ENCODE results near the gene PDK3. TPM values are rescaled to one million over a fixed set of nuclear protein-coding genes. Genes with fewer than 3 reads are reported as not detected.

Gene PDK3
- total RNA-seq, 3 donors from 2014 or later (not counting 1 experiment from before 2014, with no cell fraction given), result 21.9 to 30.9 (median 28.1) TPM

GRCh38 chrX:24526616-24527015, 61.5 kb downstream of the PDK3 start:
- H3K4me1 Mint-ChIP-seq, result no peaks in the 10 kb centered on the region
- Histone ChIP-seq H3K4me3 (ENCODE audit: low read length) (no peak overlapping the region), H3K9me3 (ENCODE audit: control insufficient read depth, insufficient read depth, low read length) (no peaks in the 10 kb centered on the region), H3K27ac (ENCODE audit: low read length) (no peak overlapping the region), H3K4me1 (ENCODE audit: control insufficient read depth, insufficient read depth, low read length) (no peaks in the 10 kb centered on the region), H3K36me3 (ENCODE audit: control insufficient read depth, insufficient read depth, low read length) (peaks cover 18% of the 10 kb centered on the region), H3K27me3 (ENCODE audit: control insufficient read depth, insufficient read depth, low read length) (no peaks in the 10 kb centered on the region)
- TF ChIP-seq, protein P1, sequence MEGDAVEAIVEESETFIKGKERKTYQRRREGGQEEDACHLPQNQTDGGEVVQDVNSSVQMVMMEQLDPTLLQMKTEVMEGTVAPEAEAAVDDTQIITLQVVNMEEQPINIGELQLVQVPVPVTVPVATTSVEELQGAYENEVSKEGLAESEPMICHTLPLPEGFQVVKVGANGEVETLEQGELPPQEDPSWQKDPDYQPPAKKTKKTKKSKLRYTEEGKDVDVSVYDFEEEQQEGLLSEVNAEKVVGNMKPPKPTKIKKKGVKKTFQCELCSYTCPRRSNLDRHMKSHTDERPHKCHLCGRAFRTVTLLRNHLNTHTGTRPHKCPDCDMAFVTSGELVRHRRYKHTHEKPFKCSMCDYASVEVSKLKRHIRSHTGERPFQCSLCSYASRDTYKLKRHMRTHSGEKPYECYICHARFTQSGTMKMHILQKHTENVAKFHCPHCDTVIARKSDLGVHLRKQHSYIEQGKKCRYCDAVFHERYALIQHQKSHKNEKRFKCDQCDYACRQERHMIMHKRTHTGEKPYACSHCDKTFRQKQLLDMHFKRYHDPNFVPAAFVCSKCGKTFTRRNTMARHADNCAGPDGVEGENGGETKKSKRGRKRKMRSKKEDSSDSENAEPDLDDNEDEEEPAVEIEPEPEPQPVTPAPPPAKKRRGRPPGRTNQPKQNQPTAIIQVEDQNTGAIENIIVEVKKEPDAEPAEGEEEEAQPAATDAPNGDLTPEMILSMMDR (IDR thresholded peaks at IDR 0.05), result no peak
- ATAC-seq (no peak), DNase-seq (no peak)
- 100% methylated on average over 1 of the region's 2 CpGs for WGBS (ENCODE audit: insufficient coverage)
- H3K27me3 Mint-ChIP-seq (ENCODE audit: low read depth in 2 of 2), result no peaks in the 10 kb centered on the region
- H3K4me3 Mint-ChIP-seq, result no peak overlapping the region
- no peaks in the 10 kb centered on the region for H3K36me3 Mint-ChIP-seq
- no peaks in the 10 kb centered on the region for H3K9me3 Mint-ChIP-seq
- no peak overlapping the region for H3K27ac Mint-ChIP-seq
- intact Hi-C loops (cut with micrococcal nuclease), result no loop called here

DNA sequence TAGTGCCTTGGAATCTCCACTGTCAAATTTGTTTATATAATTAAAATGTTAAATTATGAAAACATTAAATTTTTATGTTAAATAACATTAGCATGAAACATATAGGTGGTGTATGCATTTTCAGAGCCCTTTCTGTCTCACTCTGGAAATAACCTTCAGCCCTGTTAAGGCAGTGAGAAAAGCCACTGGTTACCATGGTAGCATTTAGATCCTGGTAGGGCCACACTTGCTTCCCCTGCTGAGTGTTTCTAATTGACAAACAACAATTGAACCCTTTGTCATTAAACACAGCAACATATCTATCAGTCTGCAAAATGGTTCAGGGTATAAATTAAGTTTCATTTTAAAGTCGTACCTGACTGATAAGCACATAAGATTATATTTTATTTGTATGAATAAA, 63.5 kb downstream of the PDK3 start:
- H3K36me3 ChIP-seq (ENCODE audit: control insufficient read depth, insufficient read depth, low read length), result peaks cover 20% of the 10 kb centered on the region
- no peaks in the 10 kb centered on the region for H3K27me3 ChIP-seq (ENCODE audit: control insufficient read depth, insufficient read depth, low read length)
- intact Hi-C loops (cut with micrococcal nuclease), result no loop called here
- no peak overlapping the region for H3K27ac ChIP-seq (ENCODE audit: low read length)
- H3K4me3 ChIP-seq (ENCODE audit: low read length), result no peak overlapping the region
- TF ChIP-seq, protein P1 (IDR thresholded peaks at IDR 0.05), result no peak
- H3K9me3 ChIP-seq (ENCODE audit: control insufficient read depth, insufficient read depth, low read length), result no peaks in the 10 kb centered on the region
- no peaks in the 10 kb centered on the region for H3K4me1 ChIP-seq (ENCODE audit: control insufficient read depth, insufficient read depth, low read length)
- Mint-ChIP-seq H3K4me1 (no peaks in the 10 kb centered on the region), H3K27ac (no peak overlapping the region), H3K36me3 (no peaks in the 10 kb centered on the region), H3K9me3 (no peaks in the 10 kb centered on the region), H3K27me3 (ENCODE audit: low read depth in 2 of 2) (no peaks in the 10 kb centered on the region), H3K4me3 (no peak overlapping the region)
- ATAC-seq (no peak), DNase-seq (no peak)
- no CpG with 5 or more reads among the region's 1 CpG for WGBS (ENCODE audit: insufficient coverage)

DNA sequence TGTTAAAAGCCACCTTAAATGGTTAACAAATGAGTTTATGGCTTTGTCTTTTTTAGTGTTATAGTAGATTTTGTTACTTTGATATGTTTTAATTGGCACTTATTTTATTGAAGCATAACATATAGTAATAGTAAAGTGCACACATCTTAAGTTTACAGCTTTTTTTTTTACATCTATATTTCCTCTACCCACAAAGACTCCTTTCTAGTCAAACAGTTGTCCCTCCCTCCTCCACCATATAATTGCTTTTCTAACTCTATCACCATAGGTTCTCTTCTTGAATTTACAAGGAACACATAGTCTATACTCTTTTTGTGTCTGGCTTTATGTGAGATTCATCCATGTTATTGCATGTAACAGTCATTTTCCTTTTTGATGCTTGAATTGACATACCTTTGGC, 71.5 kb downstream of the PDK3 start:
- Histone ChIP-seq H3K9me3 (ENCODE audit: control insufficient read depth, insufficient read depth, low read length) (no peaks in the 10 kb centered on the region), H3K4me1 (ENCODE audit: control insufficient read depth, insufficient read depth, low read length) (no peaks in the 10 kb centered on the region), H3K27ac (ENCODE audit: low read length) (no peak overlapping the region), H3K27me3 (ENCODE audit: control insufficient read depth, insufficient read depth, low read length) (no peaks in the 10 kb centered on the region), H3K36me3 (ENCODE audit: control insufficient read depth, insufficient read depth, low read length) (peaks cover 10% of the 10 kb centered on the region), H3K4me3 (ENCODE audit: low read length) (no peak overlapping the region)
- no peak overlapping the region for H3K4me3 Mint-ChIP-seq
- no peaks in the 10 kb centered on the region for H3K27me3 Mint-ChIP-seq (ENCODE audit: low read depth in 2 of 2)
- no peaks in the 10 kb centered on the region for H3K36me3 Mint-ChIP-seq
- ATAC-seq, result no peak
- DNase-seq, result no peak
- no peak overlapping the region for H3K27ac Mint-ChIP-seq
- no peaks in the 10 kb centered on the region for H3K9me3 Mint-ChIP-seq
- TF ChIP-seq, protein P1 (IDR thresholded peaks at IDR 0.05), result no peak
- no peaks in the 10 kb centered on the region for H3K4me1 Mint-ChIP-seq
- intact Hi-C loops (cut with micrococcal nuclease), result no loop called here

DNA sequence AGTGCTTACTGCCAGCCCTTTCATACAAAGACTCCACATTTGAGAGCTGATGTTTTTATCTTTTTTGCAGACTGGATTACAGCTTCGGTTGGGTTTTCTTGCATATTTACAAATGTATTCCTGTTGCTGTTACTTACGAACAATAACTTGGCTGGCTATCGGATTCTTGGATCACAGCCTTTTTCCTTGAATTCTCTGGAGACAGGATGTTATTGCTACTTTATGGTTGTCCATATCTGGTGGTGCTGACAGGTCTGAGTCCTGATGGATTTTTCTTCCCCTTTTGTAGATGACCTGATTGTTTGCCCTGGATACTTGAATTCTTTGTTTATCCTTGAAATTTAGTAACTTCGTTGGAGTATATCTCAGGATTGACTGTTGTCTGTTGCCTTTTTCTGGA, 77.7 kb downstream of the PDK3 start:
- ATAC-seq, result no peak
- Mint-ChIP-seq H3K27me3 (ENCODE audit: low read depth in 2 of 2) (no peaks in the 10 kb centered on the region), H3K27ac (no peak overlapping the region), H3K4me3 (no peak overlapping the region), H3K36me3 (no peaks in the 10 kb centered on the region), H3K4me1 (no peaks in the 10 kb centered on the region), H3K9me3 (no peaks in the 10 kb centered on the region)
- Histone ChIP-seq H3K27me3 (ENCODE audit: control insufficient read depth, insufficient read depth, low read length) (no peaks in the 10 kb centered on the region), H3K9me3 (ENCODE audit: control insufficient read depth, insufficient read depth, low read length) (no peaks in the 10 kb centered on the region), H3K4me1 (ENCODE audit: control insufficient read depth, insufficient read depth, low read length) (no peaks in the 10 kb centered on the region), H3K4me3 (ENCODE audit: low read length) (no peak overlapping the region), H3K36me3 (ENCODE audit: control insufficient read depth, insufficient read depth, low read length) (no peaks in the 10 kb centered on the region), H3K27ac (ENCODE audit: low read length) (no peak overlapping the region)
- TF ChIP-seq, protein P1 (IDR thresholded peaks at IDR 0.05), result no peak
- 100% methylated on average over 3 of the region's 4 CpGs for WGBS (ENCODE audit: insufficient coverage)
- DNase-seq, result no peak
- intact Hi-C loops (cut with micrococcal nuclease), result no loop called here
